GM21381 (cell line): Measurements from ENCODE around the gene POC1A.

ENCODE experiments used
- ATAC-seq: cut with Tn5 transposase; IDR thresholded peaks from one replicate; pipeline ENCODE4 v1.9.1; 2021; ENCODE audit warnings: mild to moderate bottlenecking, moderate library complexity; ENCODE audit not compliant: unreplicated experiment

Gene POC1A

DNA sequence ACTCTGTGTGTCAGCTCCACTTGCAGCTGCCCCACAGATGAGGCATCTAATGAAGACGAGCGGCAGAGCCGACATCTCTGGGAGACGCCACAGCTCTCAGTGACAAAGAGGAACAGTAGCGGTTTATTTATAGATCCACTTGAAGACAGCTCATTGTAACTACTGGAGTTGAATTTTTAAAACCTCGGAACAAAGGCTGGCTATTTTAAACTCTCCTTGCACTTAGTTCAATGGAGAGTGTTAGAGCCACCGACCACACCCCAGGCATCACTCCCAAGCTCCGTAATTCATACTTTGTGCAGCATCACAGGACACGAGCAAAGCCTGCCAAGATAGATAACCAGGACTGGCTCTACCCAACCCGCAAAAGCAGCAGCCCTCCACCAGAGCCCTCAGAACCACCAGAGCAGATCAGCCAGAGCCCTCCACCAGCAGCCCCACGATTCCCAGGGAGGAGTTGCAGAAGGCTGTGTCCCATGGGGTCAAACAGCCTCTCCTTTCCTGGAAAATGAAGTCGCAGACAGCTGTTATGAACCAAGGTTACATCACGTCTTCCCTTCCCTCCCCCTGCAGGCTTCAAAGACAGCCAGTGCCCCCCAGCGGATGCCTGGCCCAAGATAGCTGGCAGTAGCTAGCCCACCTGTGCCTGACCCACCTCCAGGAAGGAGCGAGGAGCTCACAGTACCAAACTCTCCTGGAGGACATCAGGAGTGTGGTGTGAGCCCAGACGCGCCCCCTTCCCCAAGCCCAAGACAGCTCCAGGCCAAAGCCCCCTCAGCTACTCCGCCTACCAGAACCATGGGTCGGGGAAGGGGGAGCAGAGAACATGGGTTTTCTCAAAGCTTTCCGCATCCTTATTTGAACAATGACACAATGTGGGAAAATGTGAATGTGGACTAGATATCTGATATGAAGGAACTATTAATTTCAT, 45.7 kb downstream of the POC1A start:
- ATAC-seq = no peak

DNA sequence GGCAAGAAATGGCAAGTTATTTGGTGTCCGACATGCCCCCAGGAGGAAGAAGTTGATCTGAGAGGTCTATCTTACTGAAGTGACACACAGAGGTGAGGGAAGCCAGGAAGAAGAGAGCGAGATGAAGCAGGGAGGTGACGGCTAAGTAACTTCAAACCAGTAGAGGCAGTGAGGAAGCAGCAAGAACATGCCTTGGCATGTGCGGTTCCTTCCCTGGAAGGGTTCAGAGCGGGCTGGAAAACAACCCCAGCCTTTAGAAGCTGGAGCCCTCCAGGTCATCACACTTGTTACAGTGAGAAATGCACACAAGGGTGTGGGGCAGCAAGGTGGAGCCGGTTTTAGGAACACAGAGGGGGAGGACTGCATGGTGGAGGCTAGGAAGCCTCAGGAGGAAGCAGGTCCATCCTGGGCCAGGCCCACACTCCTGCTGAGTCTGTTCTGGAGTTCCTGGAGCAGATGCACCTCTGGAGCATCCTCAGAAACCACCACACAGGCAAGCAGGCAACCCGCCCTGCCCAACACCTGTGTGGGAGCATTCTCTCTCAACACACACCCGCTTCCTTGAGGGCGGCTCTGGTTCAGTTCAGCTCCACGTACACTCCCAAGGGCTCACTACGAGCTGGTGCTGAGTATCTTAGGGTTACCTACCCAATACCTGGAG, 47.1 kb downstream of the POC1A start:
- no peak for ATAC-seq

DNA sequence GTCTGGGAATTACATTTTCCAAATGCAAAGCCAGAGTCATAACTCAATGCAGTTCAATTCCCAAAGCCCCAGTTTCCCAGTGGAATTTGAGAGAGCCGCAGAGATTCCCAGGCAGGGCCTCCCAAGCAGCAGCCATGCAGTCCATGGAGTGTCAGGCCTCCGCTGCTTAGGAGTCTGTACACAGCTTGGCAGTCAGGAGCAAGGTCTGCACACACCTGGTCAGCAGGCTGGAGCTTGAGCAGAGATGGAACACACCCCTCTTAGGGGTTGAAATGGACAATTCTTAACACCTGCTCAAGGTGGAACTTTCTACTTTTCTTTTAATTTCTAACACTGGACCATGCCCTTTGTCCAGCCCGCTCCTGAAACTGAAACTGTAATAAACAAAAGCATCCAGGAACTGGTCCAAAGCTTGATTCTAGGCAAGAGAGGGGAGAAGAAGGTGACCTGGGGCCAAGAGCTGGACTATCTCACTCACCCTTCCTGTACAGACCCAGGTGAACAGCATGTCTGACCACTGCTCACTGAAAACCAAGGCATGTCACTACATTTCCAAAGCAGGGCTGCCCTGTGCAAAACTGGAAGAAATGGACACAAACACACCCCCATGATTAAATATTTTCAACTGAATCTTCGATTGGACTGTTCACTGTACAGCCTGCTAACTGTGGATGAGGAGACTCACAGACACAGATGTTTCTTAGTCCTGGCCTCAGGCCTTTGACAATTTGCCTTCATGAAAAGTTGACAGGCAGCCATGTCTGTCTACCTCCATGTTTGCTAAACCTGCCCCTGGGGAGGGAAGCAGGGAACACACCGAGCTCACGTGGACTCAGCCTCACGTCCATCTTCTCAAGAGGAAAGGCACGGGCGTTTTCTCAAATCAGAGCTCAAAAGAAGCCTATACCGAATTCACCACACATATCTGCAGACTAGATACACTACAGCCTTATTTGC, 49.3 kb downstream of the POC1A start:
- ATAC-seq = no peak

DNA sequence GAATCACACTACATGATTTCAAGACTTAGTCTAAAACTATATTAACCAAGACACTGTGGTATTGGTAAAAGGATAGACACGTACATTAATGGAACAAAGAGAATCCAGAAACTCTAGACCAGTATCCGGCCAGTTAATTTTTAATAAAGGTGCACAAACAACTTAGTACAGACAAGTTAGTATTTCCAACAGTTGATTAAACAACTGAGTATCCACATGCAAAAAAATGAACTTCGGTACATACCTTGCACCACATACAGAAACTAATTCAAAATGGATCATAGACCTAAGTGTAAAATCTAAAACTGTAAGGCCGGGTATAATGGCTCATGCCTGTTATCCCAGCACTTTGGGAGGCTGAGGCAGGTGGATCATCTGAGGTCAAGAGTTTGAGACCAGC, 51.3 kb downstream of the POC1A start:
- ATAC-seq = no peak

DNA sequence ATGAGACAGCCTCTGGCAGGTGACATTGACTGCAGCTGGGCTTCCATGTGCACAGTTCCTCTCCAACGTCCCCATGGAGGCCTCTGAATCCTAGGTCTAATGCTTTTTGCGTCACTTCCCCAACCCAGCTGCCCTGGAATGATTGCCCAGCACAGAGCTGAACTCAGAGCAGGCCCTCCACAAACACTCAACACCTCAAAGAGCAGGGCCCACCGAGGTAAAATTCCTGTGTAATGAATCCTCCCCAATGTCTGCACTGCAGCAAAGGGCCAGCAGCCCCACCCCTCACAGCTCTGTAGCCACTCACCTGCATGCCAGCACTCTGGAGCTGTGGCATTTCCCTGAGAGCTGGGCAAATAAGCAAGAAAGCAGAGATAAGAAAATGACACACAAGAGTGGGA, 55.2 kb downstream of the POC1A start:
- ATAC-seq = no peak

DNA sequence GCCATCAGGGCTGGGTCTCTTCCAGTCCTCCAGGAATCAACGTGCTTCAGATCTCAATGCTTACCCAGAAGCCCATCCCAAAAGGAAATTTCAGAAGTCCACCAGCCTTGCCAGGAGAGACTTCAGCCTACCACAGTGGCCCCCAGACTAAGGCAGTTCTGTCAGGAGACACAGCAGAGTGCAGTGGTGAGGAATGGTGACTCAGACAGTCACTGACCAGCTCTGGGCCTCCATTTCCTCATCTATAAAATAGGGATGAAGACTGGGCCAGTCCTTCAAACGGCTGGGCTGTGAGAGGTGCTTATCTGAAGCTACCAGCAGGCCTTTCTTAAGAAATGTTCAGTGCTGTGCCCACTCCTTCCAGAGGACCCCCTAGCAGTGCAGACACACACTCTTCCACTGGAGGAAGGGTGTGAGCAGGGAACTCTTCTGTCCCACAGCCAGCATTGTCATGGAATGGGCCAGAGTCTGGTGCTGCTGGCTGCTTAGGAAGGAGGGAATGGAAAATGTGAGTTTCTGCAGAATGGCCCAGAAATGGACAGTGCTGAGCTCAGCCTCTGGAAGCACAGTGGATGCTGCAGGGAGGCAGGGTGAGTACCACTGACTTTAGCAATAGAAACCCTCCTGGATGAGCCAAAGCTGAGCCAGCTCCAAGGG, 56.2 kb downstream of the POC1A start:
- ATAC-seq = no peak

DNA sequence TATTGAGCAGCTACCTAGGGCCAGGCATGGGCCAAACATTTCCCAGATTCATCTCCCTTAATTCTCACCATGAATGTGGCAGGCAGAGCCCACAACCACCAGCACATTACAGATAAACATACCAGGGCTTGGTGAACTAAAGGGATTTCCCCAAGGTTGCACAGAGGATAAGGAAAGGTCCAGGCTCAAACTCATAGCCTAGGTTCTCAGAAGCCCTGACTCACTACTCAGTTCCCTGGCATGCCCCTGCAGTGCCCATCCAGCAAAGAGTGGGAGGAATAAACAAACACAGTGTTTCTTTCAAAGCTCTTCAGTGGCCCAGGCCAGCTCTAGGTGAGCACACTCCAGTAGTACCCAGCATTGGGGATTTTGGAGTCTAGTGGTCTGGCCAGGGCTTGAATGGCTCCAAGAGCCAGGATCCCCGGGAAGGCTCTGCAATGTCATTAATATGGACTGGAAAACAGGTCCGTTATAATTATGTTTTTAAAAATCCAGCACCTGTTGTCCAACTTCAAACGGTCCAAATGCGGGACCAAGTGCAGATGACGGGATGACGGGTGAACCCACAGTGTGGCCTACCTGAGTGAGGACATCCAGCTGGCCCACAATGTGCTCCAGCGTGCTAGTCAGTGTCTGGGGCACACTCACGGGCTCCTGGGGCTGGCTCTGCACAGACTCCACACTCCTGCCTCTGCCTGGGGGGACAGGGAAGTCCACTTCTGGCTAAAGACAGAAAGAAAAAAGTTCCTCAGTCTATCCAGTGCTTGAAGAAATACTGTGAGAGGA, 58.0 kb downstream of the POC1A start:
- ATAC-seq = no peak

DNA sequence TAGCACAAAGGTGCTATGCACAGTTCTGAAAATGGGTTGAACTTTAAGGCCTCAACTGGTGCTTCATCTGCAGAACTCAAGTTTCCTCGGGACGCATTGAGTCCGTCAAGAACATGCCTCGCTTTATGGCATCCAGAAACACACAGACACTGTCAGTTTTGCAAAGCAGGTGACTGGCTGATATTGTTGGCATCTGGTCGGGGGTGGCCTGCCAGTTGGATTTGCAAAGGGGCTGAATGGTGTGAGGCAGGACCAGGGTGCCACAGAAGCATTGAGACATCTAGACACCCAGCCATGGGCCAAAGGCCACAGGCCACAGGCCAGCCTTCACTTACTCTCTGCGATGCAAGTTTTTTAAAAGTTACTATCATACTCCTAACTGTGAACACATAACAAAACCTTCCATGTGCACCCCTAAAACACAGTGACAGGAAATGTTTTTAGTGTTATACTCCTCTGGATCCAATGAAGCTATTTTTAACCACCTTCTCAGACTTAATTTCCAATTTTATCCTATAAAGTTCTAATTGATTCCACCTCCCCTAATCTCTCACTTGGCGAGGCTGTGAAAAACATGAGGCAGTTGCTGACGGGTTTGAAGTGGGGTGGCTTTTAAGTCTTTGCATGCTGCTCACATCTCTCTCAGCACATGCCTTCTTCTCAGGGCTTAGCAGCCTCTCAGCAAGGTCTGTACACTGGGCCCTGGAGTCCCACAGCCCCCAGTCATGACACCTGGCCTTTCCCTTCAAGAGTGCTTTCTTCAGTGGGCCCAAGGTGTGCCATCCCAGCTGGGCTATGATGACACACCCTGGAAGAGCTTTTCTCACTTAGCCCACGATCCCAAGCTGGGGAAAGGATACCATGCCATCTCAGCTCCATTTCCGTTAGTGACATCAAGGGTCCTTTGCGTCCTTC, 59.4 kb downstream of the POC1A start:
- ATAC-seq = no peak

DNA sequence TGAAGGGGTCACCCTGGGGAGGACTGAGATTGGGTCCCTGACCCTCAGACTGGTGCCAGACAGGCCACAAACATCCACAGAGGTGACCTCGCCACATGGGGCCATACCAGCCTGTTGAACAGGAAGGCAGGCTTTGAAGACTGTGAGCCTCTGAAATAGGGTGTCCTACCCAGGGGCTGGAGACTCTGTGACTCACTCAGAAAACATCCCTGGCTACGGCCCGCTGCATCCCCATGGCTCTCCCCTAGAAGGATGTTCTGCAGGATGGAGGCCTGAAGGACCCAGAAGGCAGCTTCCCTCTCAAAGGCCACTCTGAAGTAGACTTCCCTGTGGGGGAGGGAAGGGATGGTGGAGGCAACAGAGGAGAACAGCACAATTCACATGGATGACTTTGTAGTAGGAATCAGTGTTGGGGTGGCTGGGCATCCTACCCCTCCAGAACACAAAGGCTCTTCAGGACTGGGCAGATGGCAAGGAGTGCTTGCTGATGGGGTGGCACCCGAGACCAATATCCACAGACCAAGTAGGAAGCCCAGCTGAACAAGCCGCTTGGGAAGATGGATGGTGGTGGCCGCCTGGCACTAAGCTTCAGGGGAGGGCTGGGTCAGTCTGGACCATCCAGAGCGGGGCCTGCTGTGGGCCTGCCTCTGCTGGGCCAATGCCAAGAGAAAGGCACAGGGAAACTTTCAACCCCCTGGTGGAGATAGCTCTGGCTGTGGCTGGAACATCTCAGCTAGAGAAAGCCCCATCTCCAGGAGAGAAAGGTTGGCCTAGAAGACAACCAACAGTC, 60.3 kb downstream of the POC1A start:
- ATAC-seq = no peak

DNA sequence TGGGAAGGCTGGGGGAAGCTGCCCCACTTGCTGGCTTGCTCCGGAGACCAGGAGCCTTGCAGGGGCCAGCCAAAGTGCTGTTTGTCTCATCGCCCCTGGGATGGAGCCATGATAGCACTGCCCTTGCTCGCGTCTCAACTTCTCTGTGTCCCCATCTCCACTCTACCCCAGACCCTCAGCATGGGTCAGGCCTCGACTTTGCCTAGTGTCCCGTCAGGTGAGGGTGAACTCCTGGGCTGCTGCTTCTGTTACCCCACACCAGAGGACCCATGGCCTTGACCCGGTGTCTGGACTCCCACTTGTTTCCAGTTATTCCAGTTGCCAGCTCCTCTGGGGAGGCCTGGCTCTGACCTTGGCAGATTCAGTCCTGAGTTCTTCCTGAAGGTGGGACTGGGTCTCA, 61.3 kb downstream of the POC1A start:
- no peak for ATAC-seq

DNA sequence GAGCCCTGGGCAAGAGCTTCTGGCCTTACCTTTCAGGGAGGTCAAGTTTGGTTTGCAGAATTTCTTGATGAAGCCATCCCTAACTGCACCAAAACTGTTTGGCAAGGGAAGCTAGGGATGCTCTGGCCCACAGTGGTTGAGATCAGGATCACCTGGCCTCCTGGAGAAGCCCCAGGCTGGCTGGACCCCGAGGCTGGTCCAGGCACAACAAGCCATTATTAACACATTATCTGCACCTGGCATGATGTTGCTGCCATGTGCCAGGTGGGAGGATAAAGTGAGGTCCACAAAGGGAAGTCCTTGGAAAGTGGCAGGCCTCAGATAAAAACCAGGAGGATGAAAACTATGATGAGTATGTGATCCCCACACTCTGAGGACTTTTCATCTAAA, 62.0 kb downstream of the POC1A start:
- no peak for ATAC-seq

DNA sequence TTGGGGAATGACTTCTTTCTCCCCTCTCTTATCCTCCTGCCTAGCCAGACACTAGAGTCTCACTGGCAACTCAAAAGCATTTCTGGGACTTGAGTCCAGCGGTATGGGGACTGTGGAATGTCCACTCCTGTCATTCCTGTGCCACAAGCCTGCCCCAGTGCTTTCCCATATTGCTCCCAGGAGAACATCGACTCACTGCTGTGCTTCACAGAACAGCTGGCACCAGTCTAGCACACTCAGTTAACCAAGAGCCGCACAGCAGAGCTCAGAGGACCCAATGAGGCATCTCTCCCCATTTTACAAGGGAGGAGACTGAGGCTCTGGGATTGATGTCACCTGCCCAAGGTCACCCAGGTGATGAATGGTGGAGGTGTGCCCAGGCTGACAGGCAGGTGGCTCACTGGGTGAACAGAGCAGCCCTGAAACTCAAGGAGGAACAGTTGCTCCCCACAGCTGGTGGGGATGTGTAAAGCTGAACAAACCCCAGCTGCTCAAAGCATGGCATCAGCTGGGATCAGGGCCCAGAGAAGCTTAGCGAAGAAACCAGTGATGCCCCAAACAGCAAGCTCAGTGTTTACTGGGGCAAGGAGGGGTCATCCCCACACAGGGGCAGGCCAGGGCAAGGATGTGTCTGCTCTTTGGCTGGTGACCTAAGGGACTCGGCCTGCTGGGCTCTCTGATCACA, 62.5 kb downstream of the POC1A start:
- no peak for ATAC-seq

DNA sequence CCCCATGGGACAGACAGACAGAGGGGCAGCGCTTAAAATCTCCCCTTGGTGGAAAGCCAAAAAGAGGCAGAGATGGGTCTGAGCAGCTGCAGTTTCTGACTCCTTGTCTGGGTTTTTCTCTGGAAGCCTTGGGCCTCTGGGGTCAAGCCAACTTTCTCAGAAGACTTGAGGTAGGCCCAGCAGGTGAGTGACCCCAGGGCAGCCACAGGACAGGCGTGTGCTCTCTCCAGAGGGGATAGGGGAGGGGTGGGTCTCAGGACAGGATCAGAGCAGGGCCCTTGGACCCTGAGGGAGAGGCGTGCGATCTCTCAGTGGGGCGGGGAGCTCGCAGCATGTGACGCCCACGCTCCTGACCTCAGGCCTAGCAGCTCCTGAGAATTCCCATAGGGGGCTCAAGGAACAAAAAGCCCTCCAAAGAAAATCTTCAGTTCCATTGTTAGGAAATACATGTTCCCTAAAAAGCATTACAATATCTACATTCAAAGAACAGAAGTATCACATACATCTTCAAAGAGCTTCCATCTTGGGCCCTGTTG, 63.2 kb downstream of the POC1A start:
- no peak for ATAC-seq

DNA sequence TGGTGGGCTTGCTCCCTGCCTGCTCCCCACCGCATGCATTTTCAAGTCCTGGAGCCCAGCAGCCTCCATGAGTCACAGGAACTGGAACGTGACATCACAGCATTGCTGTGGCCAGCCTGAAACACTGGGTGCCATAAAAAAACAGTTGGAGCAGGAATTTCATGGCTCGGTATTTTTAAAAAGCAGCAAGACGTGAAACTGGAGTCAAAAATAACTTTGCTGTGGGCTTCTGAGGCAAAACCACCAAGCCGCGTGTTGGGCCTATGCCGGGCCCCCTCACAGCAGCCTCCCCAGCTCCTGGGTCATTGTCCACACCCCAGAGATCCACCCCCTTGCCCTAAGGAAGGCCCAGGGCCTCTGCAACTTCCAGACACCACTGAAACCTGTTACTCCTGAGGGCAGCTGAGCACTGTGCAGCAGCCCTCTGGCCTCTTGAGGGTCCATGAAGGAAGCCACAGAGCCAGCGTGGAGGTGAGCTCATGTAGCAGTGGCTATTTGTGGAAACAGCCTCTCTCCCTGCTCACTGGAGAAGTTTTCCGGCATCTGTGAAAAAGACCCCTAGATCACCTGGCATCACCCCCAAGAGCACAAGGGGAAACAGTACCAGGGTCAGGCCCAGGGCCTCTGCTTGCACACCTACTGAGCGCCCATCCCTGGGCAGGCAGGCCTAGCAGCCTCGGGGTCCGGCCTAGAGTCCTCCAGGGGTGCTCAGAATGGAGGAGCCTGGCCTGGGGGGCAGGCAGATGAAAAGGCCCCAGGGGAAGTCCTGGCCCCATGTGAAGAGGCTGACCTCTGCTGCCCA, 63.9 kb downstream of the POC1A start:
- no peak for ATAC-seq

DNA sequence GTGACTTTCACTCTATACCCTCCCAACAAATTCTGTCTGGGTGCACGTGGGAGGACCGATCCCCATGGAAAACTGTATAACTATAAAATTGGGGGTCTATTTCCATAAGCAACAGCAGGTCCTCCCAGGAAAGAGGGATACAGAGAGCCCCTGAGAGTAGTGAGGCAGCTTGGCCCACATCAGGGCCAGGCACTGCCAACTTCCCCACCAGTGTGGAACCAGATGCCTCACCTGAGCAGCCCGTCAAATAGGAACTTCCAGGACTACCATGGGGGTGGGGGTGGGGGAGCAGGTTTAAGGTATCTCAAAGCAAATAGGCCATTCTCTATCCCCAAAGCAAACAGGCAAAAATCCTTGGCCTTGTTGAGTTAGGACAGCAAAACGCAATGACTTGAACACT, 64.5 kb downstream of the POC1A start:
- ATAC-seq = no peak
